ENCODE measurements around the gene CFTR.
"Not testable (repeated sequence)": the region's sequence is repeated elsewhere in the genome, so short reads cannot be mapped to it uniquely, and the experiment has no call there.

Gene CFTR

DNA sequence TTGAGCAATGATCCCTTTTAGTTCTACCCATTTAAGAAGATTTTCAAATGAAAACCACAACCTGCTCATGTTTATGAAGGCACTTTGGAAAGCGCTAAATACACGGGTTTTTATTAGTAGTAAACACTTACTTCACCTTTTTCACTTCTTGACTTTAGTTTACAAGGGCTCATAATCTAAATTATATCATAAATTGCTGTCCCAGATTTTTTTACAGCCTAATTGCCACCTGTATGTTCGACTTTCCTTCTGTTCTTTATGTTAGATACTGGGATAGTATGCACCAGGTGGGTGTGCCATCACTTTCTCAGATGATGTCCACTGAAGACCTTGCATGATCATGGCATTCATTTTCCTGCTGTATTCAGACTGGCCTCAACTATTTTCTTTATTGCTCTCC, 22.5 kb downstream of the CFTR start:
- DNase-seq = no peak

DNA sequence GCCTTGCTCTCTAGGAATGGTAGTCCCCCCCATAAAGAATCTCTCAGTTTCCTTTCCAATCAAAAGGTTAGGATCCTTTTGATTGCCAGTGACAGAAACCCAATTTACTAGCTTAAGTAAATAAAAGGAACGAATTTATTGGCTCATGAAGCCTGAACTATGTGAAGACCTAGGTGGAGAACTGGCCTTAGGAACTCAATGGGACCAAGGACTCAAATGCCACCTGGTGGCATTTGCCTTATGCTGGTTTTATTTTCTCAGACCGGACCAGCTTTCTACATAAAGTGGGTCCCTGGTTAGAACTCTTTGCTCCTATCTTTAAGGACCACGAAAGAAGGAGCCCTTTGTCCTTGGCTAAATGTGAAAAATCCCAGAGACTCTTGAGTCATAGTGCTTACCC, 25.4 kb downstream of the CFTR start:
- no peak for DNase-seq

DNA sequence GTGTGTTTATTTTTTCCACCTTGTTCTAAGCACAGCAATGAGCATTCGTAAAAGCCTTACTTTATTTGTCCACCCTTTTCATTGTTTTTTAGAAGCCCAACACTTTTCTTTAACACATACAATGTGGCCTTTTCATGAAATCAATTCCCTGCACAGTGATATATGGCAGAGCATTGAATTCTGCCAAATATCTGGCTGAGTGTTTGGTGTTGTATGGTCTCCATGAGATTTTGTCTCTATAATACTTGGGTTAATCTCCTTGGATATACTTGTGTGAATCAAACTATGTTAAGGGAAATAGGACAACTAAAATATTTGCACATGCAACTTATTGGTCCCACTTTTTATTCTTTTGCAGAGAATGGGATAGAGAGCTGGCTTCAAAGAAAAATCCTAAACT, 28.9 kb downstream of the CFTR start:
- DNase-seq = no peak

DNA sequence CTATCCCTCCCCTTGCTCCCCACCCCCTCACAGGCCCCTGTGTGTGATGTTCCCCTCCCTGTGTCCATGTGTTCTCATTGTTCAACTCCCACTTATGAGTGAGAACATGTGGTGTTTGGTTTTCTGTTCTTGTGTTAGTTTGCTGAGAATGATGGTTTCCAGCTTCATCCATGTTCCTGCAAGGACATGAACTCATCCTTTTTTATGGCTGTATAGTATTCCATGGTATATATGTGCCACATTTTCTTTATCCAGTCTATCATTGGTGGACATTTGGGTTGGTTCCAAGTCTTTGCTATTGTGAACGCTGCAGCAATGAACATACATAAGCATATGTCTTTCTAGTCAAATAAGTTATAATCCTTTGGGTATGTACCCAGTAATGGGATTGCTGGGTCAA, 37.4 kb downstream of the CFTR start:
- not testable (repeated sequence) for DNase-seq

DNA sequence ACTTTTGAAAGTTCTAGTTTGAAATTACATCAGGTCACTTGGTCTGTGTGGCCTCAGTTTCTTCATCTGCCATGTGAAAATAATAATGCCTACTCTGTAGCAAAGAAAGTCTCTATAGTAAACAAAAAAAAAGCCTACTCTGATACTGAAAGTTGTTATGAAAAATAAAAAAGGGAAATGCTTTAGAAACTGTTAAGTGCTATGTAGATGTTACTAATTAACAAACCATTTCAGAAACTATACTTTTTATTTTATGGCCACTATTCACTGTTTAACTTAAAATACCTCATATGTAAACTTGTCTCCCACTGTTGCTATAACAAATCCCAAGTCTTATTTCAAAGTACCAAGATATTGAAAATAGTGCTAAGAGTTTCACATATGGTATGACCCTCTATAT, 50.6 kb downstream of the CFTR start:
- no peak for DNase-seq

DNA sequence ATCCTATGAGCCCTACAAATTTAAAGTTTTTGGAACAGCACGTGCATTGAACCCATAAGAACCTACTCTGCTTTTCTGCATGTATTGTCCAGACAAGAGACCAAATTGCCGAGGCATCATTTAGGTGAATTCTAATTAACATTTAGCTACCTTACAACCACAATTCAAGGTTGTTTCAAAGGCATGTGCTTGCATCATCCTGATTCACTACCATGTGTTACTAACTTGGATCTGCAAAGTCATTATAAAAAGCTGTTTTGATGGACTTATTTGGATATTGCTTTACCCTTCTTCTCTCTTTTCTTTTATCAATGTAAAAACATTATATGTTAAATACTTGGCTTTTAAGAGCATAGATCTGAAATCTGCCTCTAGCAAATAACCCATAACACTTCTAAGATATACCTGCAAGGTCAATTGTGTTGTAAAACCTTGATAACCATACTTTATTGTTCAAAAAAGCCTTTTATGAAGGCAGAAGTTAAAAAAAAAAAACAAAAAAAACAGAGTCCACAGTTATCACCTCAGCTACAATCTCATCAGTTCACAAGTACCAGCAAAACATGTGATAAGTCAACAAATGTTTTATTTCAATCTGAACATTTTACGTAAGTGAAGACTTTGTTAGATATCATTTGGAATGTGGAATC, 51.9 kb downstream of the CFTR start:
- no peak for DNase-seq

DNA sequence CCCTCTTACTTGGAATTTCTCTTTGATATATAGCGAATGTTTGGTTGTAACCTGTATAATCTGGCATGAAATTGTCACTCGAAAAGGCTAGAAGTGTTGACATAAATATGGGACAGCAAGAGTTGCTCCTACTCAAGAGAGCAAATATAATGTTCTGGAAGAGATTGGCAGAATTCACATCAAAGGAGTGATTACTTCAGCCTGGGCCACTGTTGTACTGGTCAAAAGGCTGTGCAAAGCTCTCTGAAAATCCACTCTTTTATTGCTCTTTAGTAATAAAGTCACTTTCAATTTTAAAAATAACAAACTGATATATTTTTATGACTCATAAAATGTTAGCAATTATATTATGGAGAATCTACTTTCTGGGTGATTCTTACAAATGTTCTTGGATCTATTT, 58.2 kb downstream of the CFTR start:
- no peak for DNase-seq

DNA sequence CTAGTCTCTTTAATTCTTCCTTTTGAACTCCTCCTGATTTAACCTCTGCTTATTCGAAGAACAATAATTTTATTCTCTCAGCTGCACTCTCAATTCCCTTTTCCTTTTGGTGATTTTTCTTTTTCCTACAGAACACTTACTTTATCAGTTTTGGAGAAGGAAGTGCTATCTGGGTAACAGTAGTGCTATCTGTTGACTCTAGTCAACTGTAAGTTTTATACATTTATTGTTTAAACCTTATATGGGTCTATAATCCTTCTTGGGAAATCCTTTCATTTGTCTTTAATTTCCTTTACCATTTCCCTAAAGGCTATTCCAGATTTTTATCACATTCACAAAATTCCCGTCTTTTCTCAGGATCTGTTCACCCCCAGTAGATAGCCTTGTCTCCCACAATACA, 64.2 kb downstream of the CFTR start:
- no peak for DNase-seq

DNA sequence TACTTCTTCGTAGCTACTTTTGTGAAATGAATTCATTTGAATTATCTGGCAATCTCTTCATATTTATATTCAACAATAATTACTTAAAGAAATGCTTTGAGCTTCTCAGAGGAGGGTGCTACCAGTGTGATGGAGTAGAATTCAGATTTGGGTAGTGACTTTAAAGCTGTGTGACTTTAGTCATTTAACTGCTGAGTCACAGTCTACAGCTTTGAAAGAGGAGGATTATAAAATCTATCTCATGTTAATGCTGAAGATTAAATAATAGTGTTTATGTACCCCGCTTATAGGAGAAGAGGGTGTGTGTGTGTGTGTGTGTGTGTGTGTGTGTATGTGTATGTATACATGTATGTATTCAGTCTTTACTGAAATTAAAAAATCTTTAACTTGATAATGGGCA, 68.2 kb downstream of the CFTR start:
- no peak for DNase-seq

DNA sequence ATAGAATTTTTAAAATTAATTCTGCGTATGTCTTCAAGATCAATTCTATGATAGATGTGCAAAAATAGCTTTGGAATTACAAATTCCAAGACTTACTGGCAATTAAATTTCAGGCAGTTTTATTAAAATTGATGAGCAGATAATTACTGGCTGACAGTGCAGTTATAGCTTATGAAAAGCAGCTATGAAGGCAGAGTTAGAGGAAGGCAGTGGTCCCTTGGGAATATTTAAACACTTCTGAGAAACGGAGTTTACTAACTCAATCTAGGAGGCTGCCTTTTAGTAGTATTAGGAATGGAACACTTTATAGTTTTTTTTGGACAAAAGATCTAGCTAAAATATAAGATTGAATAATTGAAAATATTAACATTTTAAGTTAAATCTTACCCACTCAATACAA, 70.8 kb downstream of the CFTR start:
- DNase-seq = no peak

DNA sequence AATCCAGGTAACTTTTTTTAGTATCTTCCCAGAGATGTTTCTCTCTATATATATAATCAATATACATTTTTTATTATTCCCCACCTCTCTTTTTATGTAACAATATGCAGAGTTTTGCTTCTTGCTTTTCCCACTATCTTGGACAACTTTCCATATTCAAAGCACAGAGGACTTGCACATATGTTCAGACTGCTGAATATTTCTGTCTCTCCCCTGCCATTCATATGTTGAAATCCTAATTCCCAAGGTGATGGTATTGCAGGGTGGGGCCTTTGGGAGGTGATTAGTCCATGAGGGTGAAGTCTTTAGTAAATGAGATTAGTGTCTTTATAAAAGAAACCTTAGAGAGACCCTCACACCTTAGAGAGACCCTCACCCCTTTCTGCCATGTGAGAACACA, 72.8 kb downstream of the CFTR start:
- DNase-seq = no peak

DNA sequence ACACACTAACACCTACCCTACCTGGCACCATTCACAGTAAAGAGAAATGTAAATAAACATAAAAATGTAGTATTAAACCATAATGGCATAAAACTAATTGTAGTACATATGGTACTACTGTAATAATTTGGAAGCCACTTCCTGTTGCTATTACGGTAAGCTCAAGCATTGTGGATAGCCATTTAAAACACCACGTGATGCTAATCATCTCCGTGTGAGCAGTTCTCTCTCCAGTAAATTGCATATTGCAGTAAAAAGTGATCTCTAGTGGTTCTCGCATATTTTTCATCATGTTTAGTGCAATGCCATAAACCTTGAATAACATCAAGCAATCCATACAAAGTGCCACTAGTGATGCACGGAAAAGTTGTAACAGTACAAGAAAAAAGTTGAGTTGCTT, 75.4 kb downstream of the CFTR start:
- no peak for DNase-seq

DNA sequence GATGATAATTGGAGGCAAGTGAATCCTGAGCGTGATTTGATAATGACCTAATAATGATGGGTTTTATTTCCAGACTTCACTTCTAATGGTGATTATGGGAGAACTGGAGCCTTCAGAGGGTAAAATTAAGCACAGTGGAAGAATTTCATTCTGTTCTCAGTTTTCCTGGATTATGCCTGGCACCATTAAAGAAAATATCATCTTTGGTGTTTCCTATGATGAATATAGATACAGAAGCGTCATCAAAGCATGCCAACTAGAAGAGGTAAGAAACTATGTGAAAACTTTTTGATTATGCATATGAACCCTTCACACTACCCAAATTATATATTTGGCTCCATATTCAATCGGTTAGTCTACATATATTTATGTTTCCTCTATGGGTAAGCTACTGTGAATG, 79.6 kb downstream of the CFTR start:
- no peak for DNase-seq

DNA sequence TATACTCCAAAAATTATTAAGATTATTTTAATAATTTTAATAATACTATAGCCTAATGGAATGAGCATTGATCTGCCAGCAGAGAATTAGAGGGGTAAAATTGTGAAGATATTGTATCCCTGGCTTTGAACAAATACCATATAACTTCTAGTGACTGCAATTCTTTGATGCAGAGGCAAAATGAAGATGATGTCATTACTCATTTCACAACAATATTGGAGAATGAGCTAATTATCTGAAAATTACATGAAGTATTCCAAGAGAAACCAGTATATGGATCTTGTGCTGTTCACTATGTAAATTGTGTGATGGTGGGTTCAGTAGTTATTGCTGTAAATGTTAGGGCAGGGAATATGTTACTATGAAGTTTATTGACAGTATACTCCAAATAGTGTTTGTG, 80.2 kb downstream of the CFTR start:
- no peak for DNase-seq

DNA sequence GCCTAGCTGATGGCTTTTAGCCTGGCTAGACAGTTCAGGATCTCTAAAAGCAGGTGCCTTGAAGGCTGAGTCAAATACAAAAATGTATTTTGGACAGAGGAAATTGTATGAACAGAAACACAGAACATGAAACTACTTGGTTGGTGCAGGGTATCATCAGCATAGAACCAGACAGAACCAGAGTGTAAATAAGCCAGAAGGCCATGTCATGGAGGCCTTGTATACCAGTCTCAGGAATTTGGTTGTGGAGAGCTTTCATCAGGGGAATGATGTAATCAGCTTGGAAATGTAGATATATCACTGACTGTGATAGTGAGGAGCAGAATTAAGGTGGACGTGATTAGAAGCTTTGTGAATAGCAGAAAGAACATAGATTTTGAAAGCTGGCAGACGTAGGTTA, 82.9 kb downstream of the CFTR start:
- DNase-seq = no peak

DNA sequence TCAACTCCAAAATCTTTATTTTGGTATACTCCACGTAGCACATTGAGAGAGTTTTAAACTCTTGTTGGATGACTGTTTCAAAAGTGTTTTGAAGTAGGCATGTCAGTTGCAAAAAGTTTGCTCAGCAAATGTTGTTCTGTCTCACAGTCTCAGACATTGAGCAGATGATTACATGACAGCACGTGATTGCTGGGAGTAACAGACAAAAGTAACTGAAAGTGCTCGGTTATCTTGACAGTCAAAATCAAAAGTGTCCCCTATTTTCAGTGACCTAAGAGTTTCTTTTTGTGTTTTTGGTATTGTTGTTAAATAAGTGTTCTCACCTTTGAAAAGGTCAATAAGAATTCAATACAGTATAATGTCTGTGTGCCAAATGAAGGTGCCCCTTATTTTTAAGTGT, 84.3 kb downstream of the CFTR start:
- no peak for DNase-seq

DNA sequence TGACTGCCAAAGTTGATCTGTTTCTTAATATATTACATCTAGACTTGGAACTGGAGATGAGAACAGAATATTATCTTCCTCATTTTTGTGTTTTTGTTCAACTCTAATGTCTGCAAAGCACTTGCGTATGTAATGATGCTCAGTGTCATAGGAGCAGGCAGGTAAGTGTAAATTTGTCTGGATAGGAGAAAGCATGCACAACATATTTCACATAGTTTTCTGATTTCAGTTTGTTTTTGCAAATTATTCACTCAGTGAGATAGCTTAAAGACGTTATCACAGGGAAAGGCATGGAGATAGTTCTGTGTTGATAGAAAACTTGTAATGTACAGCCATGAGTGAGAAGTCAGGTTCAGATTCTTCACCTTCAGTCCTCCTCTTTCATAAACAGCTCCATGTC, 84.8 kb downstream of the CFTR start:
- DNase-seq = no peak

DNA sequence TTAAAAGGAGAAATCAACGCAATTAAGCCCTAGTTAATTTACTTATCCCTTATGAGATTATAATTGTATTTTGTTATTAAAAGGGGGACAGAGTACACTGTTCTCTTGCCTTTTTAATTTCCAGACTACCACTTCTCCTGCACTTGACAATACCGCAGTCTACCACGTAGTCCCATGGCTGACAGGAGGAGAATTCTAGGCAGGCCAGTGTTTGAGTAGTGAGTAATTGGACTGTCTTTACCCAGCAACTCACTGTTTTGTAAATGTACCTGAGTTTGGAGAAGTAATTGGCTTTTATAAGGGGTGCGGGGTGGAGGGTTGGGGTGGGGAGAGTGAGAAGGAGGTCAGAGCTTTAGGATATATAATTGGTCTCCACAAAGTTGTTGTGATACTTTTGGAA, 85.4 kb downstream of the CFTR start:
- no peak for DNase-seq

DNA sequence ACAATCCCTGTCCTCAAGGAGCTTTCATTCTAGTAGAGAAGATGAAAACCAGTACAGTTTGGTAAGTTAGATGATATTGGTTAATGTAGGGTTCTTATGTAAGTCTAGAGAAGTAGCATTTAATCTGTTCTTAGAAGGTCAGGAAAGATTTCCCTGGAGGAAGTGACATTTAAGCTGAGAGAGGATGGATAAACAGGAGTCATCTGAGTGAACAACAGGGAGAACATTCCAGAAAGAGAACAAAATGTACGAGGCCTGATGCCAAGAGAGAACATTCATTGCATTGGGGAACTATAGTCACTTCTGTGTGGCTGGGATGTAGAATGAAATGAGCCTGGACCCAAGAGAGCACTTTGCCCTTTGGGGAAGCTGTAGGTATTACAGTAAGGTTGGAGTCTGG, 88.0 kb downstream of the CFTR start:
- no peak for DNase-seq

DNA sequence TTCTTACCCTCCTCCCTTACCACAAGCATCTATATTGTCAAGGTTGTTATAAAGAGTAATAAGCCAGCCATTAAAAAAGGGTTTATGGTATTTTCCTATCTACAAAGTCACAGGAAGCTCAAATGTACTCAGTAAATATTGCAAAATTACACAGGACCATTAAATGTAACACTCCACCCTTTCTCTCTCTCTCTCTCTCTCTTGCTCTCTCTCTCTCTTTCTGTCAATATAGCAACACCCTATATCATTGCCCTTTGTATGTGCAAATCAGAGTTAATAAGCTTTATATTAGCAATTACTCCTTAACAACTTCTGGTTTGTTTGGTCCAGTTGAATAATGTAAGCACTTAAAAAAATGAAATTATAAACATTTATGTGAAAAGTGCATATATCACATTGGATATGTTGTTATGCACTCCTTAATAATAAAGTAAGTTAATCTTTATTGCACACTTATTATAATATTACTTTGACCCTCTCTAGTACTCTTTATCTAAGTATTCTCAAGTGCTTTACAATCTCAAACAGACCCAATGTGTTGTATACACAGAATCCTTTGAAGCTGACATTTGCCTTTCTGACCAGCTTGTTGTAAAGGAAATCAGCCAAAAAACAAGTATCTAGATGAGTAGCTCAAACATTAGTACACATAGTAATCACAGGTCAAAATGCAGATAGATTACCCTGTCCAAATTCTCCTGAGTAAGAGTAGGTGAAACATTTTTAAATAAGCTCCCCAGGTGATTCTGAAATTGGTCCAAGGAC, 93.2 kb downstream of the CFTR start:
- no peak for DNase-seq

DNA sequence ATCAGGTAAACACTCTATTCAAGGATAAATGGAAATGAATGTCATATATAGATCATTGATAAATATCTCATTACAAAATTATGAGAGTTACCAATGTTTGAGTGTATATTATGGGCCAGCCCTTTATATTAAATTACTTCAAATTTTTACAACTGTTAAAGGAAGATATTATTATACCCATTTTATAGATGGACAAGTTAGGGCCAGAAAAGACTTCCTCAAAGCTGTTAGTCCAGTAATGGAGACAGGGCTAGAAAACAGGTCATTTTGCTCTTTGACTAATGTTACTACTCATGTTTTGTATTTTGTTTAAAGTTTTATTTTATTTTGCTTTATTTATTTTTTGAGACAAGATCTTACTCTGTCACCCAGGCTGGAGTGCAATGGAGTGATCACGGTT, 101.6 kb downstream of the CFTR start:
- no peak for DNase-seq

DNA sequence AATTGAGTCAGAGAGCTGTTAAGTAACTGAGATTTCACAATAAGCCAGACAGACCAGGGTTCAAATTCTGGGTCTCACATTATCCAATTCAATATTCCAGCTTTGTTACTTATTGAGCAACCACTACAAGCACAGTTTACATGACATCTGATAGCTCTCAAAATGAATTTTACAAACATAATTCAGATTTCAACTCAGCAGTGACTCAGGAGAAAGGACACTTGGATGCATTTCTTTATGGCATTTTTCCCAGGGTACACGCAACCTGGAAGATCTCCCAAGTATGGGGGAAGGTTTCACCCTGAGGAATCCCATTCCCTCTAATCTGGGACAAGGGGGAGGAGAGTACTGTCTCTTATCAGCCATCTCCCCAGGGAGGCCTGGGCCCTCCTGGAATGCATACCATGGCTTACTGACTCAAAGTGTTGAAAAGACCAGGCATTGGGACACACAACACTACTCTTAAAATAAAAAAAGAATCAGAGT, 102.4 kb downstream of the CFTR start:
- no peak for DNase-seq

DNA sequence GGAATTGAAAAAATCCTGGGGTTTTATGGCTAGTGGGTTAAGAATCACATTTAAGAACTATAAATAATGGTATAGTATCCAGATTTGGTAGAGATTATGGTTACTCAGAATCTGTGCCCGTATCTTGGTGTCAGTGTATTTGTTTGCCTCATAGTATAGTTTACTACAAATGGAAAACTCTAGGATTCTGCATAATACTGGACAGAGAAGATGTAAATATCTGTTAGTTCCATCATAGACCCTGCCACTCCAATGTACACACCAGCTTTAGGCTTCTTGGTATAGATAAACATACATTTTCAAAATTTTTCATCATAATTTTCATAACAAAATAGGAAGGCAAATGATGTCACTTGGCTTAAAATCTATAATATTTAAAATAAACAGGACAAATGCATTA, 108.1 kb downstream of the CFTR start:
- no peak for DNase-seq

DNA sequence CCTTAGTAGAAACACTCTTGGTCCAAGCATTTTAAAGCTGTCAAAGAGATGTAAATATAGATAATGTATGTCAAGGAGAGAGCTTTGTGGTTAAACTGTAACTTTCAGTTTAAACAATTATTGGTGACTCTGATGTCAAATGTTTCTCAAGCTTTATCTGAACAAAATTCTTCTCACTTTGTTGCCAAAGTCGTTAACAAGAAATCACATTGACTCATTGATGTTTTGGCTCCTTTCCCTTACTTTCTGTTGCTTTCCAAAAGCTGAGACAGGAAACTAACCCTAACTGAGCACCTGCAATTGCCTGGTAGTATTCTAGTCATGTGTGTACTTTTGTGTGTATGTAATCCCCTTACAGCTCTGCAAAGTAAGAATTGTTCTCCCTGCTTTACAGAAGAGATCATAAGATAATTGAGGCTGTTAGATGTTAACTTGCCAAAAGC, 108.5 kb downstream of the CFTR start:
- no peak for DNase-seq

DNA sequence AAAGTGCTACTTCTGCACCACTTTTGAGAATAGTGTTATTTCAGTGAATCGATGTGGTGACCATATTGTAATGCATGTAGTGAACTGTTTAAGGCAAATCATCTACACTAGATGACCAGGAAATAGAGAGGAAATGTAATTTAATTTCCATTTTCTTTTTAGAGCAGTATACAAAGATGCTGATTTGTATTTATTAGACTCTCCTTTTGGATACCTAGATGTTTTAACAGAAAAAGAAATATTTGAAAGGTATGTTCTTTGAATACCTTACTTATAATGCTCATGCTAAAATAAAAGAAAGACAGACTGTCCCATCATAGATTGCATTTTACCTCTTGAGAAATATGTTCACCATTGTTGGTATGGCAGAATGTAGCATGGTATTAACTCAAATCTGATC, 110.4 kb downstream of the CFTR start:
- no peak for DNase-seq
